NCI-H446 treated with DMSO at 0.1 percent for 48 hours (cell line): ENCODE results near the gene ADAMTS9.

ENCODE experiments used
- DNase-seq: peaks from one replicate; lab custom pipeline; 2025; lab: John Stamatoyannopoulos, UW

ADAMTS9 gene, protein sequence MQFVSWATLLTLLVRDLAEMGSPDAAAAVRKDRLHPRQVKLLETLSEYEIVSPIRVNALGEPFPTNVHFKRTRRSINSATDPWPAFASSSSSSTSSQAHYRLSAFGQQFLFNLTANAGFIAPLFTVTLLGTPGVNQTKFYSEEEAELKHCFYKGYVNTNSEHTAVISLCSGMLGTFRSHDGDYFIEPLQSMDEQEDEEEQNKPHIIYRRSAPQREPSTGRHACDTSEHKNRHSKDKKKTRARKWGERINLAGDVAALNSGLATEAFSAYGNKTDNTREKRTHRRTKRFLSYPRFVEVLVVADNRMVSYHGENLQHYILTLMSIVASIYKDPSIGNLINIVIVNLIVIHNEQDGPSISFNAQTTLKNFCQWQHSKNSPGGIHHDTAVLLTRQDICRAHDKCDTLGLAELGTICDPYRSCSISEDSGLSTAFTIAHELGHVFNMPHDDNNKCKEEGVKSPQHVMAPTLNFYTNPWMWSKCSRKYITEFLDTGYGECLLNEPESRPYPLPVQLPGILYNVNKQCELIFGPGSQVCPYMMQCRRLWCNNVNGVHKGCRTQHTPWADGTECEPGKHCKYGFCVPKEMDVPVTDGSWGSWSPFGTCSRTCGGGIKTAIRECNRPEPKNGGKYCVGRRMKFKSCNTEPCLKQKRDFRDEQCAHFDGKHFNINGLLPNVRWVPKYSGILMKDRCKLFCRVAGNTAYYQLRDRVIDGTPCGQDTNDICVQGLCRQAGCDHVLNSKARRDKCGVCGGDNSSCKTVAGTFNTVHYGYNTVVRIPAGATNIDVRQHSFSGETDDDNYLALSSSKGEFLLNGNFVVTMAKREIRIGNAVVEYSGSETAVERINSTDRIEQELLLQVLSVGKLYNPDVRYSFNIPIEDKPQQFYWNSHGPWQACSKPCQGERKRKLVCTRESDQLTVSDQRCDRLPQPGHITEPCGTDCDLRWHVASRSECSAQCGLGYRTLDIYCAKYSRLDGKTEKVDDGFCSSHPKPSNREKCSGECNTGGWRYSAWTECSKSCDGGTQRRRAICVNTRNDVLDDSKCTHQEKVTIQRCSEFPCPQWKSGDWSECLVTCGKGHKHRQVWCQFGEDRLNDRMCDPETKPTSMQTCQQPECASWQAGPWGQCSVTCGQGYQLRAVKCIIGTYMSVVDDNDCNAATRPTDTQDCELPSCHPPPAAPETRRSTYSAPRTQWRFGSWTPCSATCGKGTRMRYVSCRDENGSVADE (N-terminal part only)

DNA sequence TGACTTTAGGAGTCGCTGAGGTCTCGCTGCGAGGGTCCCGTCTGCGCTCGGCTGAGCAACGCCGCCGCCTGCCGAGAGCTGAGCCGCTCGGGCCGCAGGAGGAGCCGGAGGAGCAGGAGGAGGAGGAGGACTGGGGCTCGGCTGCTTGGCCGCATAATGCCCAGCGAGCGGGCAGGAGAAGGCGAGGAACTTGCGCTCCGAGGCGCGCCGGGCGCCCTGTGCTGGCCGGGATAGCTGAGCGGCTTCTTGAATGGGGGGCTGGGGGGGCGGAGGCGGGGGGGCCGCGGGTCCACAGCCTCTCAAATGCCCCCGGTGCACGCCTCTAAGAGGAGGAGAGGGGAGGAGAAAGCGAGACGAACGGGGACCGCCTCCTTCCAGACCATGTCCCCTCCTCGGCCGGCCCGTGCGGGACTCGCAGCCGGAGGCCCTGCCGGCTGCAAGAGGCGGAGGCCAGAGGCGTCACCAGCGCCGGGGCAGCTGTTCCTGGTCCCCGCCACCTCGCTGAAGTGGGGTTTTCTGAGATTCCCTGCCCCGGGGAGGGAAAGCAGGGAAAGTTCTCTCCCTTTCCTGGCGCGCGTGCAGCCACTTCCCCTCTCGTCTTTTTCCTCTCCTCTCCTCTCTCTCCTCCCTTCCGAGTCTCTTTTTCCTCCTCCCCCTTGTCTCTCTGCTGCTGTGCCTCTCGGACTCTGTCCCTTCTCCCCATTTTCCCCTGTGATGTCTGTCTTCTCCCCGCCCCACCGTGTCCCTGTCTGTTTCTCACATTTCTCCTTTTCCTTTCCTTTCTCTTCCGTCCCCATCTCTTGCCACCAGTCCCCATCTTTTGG lies at the start of gene ADAMTS9:
TSS of gene ADAMTS9 (minus strand) at position 220 of the 824 bp plus-strand sequence. CDS start 343 bp downstream, outside the sequence.
- DNase-seq, result no peak

DNA sequence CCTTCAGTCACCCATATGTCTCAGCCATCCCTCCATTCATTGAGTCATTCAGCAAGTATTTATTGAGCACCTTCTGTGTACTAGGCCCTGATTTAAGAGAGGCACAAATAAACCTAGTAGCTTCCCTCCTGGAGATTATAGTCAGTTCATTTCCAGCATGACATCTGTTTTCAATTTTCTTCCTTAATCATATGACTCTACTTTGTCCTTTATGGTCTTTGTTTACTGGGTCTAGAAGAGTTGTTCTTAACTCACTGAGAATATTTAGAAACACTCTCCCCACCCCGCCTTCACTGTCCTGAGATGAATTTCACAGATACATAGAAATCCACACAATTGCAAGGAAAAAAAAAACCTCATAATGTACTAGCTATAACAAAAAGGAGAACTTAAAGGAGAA lies 44.8 kb upstream of the ADAMTS9 start:
- no peak for DNase-seq

DNA sequence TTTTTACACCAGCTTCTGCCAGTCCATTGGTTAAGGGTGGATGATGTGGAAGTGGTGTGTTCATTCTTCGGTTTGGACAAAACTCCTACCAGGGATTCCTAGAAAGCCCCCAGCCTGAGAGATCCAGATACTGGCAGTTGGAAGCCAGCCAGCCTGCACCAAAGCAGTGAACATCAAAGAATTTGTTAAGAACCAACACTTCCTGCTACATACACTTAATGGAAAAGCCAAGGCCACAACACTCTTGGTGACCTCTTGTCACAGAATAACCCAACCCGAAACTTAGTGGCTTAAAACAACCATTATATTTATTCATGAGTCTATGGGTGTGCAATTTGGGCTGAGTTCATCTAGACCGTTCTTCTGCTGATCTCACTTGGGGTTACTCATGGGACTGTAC lies 42.9 kb upstream of the ADAMTS9 start:
- no peak for DNase-seq

DNA sequence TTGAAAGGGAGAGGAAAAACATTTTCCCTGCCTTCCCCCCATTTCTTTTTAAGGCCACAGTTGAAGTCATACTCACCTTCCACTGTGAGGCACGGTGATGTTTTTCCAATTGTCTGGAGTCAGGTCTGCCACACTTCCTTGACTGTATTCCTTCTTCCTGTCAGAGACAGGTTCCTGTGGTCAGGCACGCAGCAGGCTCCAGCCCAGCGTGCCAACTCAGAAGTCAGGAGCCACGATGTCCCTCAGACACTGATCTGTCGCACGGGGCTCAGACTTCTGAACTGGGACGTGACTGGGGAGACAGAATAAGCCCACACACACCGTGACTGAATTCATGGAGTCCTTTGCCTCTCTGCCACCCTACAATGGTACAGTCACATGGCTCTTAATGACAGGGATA lies 41.2 kb upstream of the ADAMTS9 start:
- DNase-seq, result no peak

DNA sequence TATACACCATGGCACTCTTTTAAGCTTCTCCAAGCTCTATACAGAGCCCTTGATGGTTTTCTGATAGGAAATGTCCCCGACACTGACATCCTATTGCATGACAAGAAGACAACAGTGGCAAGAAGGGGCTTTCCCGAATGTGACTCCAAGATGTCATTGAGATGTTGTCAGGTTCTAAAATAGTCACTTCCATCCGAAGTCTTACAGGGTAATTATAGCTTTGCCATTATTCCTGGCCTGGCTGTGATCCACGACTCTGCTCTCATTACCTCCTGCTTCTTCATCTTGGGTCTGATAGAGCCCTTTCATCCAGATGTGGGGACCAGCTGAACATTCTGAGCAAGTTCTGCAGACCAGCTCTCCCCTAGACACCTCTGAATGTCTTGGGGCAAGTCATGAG lies 40.6 kb upstream of the ADAMTS9 start:
- no peak for DNase-seq

DNA sequence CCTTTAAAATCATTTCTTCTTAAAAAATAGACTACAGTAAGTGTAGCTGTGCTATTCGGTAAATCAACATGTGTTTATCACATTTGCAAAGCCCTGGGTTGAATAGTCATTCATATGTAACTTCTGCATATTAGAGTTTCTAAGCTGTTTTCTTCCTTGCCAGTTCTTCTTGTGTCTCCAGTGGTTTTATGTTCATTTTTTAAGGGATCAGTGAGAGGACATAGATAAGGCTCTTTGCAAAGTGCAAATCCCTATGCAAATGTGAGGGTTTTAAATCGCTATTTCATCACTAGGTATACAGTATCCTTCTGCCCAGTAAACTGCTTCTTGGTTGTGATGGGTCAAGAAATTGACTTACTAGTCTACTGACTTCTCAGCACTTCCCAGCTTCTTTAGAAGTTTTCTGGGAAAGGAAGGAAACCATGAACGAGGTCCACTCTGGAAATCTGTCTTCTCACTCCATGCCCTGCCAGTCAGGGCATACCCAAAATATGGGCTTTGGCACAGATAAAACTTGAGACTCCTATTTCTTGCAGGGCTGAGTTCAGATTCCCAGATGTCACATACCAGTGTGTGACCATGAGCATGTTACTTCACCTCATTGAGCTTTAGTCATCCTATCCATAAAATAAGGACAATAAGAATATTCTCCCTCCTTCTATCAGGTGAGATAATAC lies 38.8 kb upstream of the ADAMTS9 start:
- no peak for DNase-seq

DNA sequence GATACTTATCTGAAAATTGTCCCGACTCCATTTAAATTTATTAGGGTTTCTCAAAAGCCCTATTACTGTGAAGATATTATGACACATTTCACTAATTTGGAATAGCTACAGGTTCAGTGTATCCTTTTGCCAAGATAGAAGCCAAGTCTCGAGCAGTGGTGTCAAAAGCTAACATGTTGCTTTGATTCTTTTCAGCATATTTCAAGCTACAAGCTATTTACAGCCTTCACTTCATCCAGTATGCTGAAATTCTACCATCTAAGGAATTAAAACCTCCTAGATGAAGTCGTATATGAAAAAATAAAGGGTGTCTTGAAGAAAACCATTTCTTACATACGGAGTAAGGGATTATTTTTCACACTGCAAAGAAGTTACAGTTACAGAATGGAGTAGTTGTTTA lies 31.2 kb upstream of the ADAMTS9 start:
- no peak for DNase-seq

DNA sequence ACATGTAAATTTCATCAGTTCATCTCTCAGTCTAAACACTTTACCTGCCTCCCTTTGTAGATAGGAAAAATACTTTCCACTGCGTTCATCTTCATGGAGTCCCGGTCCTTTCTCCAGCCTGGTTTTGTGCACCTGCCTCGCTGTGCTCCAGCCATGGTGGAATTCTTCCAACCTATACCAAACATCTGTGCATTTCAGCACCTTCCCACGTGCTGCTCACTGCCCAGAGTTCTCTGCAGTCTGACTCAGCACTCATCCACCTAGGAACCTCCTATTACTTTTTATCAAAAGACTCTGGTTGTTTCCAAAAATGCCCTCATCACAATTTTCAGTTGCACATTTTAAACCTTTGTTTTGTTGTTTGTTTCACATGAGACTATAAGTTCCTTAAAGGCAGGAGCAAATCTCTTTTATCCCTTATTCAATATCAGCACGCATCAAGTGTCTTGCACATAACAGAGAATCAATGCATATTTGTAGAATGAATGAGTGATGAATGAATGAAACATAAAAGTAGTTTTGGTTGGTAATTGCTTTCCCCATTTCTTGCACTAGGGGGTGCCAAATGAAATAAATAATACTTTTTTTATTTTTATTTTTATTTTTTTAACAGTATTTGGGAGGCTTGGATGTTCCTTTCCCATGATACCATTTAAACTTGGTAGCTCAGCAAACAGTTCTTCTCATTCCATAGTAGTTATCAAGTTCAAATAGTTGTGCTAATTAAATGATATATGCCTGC lies 30.2 kb upstream of the ADAMTS9 start:
- no peak for DNase-seq

DNA sequence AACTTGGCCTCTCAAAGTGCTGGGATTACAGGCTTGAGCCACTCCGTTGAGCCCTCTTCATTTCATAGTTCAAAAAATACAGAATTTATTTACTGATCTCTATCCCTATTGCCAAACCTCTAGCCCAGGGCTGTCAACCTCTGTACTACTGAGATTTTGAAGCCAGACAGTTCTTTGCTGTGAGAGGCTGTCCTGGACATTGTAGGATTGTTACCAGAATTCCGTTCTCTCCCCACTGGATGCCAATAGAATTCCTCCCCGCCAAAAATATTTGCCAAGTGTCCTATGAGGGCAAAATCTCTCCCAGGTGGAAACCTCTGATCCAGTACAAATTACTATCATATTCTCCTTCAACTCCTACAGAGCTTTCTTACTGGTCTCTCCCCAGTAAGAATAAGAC lies 29.6 kb upstream of the ADAMTS9 start:
- no peak for DNase-seq

DNA sequence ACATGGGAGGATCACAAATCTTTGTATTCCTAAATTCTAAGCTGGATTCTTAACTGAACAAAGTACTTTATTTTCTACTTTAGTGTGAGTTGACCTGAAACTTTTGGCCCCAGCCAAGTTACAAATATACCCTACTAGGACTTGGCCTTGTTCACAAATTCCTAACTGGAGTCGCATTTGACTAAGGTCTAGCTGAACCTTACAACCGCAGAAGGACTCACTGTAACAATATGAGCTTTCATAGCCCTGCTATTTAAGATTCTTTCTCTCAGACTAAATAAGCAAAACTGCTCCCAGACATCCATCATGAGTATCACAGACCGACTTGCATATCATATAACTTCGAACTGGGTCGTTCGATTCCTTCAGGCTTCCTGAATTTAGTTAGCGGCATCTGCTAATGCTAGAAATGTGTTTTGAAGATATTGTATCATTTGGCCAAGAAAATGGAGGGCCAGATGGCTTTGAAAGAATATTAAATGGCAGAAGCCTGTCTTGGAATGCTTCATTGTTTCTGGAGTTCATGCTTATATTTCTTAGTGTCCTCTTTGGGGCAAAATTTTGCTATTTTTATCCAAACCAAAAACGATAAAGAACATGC lies 28.4 kb upstream of the ADAMTS9 start:
- DNase-seq, result no peak

DNA sequence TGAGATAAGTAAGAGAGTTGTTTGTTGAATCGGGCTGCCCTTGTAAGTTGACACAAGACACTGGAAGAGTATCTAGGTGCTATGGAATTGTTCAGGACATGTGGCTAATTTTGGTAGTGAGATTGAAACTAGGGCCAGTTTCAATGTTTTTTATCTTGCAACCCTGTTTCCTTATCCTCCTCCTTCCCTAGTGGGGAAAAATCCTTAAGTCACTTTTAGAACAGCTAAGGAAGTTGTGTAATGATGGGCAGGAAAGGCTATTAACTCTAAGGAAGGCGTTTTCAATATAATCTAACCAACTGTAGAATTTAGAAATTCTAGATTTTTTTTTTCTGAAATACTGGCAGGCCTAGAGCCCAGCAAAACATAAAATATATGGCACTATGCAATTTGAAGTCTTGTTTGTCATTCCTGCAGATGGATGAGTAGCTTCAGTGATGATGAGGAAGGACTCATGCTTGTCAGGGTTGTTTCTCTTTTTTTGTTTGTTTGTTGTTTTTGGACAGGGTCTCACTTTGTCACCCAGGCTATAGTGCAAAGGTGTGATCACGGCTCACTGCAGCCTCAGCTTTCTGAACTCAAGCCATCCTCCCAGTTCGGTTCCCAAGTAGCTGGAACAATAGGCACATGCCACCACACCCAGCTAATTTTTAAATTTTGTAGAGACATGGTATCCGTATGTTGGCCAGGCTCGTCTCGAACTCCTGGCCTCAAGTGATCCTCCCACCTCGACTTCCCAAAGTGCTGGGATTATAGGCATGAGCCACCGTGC lies 27.6 kb upstream of the ADAMTS9 start:
- DNase-seq, result no peak

DNA sequence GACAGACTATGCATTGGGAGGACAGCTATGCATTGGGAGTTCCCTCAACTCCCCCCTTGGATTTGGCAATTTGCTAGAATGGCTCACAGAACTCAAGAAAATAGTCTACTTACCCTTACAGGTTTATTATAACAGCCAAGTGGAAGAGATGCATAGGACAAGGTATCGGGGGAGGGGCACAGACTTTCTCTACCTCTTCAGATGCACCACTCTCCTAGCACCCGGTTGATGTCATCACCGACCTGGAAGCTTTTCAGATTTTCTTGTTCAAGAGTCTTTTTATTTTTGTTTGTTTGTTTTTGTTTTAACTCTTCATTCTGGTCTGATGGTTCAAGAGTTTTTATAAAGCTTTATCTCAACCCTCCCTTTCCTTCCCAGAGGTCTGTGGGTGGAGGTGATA lies 20.7 kb upstream of the ADAMTS9 start:
- DNase-seq, result no peak

DNA sequence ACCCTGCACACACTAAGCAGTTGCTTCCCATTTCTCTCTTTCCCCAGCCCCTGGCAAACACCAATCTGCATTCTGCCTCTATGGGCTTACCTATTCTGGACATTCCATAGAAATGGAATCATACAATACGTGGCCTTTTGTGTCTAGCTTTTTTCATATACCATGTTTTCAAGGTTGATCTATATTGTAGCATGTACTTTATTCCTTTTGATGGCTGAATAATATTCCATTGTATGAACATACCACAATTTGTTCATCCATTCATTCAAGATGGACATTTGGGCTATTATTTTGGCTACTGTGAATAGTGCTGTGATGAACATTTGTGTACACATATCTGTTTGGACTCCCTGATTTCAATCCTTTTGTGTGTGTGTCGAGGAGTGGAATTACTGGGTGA lies 18.1 kb upstream of the ADAMTS9 start:
- no peak for DNase-seq

DNA sequence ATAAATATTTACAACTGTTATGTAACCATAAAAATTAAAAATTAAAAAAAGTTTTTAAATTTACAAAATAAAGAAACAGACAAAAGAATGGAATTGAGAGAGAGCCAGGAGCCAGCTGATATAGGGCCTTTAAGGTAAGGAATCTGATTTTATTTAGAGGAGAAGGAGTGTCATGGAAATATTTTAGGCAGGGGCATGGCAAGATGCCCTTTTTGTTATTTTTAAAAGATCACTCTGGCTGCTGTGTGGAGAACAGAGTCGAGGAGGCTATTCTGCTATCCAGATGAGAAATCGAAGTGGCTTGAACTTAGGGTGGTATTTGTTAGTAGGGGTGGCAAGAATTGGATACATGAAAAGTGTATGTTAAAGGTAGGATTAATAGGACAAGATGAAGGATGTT lies 9.1 kb upstream of the ADAMTS9 start:
- DNase-seq, result no peak

DNA sequence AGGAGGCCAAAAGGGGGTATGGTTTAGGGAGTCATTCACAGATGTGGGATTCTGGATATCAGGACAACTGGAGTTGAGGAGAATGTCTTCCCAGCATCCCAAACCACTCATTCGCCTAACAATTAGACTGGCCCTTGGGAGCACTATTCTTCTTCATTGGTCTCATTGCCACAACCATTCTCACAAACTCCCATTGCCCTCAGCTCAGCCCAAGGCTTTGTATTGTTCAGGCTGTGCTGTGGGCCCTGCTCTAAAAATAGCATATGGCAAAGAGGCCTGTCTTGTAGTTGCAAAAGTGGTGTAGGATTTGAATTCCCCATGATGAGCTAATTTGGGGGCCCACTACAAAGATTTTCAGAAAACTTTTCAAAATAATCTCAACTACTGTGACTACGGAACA lies 6.3 kb upstream of the ADAMTS9 start:
- no peak for DNase-seq

DNA sequence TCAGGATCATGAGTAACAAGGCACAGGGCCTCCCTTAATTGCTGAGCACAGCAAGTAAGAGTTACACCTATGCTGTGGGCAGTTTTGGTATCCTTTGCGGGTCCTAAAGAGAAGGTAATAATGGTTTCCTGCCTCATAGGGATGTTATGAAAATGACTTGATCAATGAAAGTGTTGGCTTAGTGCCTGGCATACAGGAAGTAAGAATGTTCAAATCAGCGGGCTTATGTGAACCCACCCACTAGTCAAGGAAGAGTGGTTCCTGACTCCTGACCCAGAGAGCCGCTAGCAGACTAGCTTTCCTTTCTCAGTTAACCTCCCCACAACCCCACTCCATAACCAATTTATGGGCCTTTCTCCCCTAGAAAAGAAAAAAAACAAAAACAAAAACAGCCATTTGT lies 5.2 kb upstream of the ADAMTS9 start:
- no peak for DNase-seq

DNA sequence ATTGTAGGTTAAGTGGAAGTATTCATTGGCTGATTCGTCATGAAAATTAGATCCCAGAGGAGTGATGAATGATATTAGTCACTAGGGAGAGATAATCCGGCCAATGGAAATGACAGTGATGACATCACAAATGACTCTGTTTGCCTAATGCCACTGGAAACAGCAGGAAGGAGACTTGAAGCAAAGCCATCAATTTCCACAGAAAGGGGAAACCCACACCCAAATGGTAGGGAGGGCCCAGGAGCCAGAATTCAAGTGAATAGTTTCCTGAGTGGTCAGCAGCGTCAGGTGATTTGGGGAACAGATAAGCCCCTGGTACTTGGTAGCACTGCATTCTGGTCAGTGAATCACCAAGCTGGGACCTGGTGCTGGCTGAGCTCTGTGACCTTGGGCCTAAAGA lies 3.3 kb upstream of the ADAMTS9 start:
- no peak for DNase-seq

DNA sequence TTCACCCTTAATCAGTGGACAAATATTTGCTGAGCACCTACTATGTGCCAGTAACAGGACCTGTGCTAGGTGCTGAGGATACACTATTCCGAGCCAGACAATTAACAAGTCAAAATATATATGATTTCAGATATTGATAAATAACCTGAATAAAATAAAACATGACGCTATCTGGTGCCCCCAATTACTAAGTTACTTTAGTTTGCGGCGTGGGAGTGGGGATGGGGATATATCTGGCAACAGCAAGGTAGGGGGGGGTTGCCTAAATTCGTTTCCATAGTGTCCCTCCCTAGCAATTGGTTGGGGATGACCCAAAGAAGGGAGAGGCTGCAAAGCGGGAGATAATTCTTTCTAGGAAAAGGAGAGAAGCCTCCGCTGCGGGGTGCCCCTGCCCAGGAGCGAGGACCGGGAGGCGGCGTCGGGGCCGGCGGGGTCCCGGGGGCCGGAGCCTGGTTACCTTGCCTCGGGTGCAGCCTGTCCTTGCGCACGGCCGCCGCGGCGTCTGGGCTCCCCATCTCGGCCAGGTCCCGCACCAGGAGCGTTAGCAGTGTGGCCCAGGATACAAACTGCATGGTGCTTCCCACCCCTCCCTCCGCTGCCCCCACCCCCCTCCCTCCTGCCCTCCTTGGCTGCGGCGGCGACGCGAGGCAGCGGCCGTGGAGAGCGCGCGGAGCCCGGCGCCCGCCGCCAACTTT lies 567 bp downstream of the ADAMTS9 start:
- no peak for DNase-seq
